ENCODE results near the gene CNTNAP3.
"Not testable (repeated sequence)": the region's sequence is repeated elsewhere in the genome, so short reads cannot be mapped to it uniquely, and the experiment has no call there.

The CNTNAP3 gene

GRCh38 chr9:39062966-39063365, 225.0 kb downstream of the CNTNAP3 start:
- not testable (repeated sequence) for H3K9me3 ChIP-seq (ENCODE audit: control insufficient read depth, insufficient read depth, low read depth, low read length); H3K27me3 ChIP-seq (ENCODE audit: control insufficient read depth, insufficient read depth, low read length); H3K36me3 ChIP-seq (ENCODE audit: control insufficient read depth, insufficient read depth, low read length); H3K27ac ChIP-seq (ENCODE audit: low read depth, low read length); H3K4me3 ChIP-seq (ENCODE audit: low read depth, low read length); H3K4me1 ChIP-seq (ENCODE audit: control insufficient read depth, insufficient read depth, low read length); H3K9ac ChIP-seq (ENCODE audit: low read length)

- not testable (repeated sequence) for H3K9me3 ChIP-seq (ENCODE audit: control insufficient read depth, insufficient read depth, low read depth, low read length); H3K4me1 ChIP-seq (ENCODE audit: control insufficient read depth, insufficient read depth, low read length); H3K27ac ChIP-seq (ENCODE audit: low read depth, low read length); H3K4me3 ChIP-seq (ENCODE audit: low read depth, low read length); H3K36me3 ChIP-seq (ENCODE audit: control insufficient read depth, insufficient read depth, low read length); H3K9ac ChIP-seq (ENCODE audit: low read length); H3K27me3 ChIP-seq (ENCODE audit: control insufficient read depth, insufficient read depth, low read length)
These were observed 233.5 kb downstream of the CNTNAP3 start for GRCh38 chr9:39054453-39054852.

- not testable (repeated sequence) for H3K4me3 ChIP-seq (ENCODE audit: low read depth, low read length); H3K9me3 ChIP-seq (ENCODE audit: control insufficient read depth, insufficient read depth, low read depth, low read length); H3K9ac ChIP-seq (ENCODE audit: low read length); H3K36me3 ChIP-seq (ENCODE audit: control insufficient read depth, insufficient read depth, low read length); H3K27me3 ChIP-seq (ENCODE audit: control insufficient read depth, insufficient read depth, low read length); H3K27ac ChIP-seq (ENCODE audit: low read depth, low read length); H3K4me1 ChIP-seq (ENCODE audit: control insufficient read depth, insufficient read depth, low read length)
These were observed 241.1 kb downstream of the CNTNAP3 start for GRCh38 chr9:39046833-39047232.

GRCh38 chr9:39042352-39042803, 245.6 kb downstream of the CNTNAP3 start:
- not testable (repeated sequence) for H3K4me1 ChIP-seq (ENCODE audit: control insufficient read depth, insufficient read depth, low read length); H3K27me3 ChIP-seq (ENCODE audit: control insufficient read depth, insufficient read depth, low read length); H3K9ac ChIP-seq (ENCODE audit: low read length); H3K9me3 ChIP-seq (ENCODE audit: control insufficient read depth, insufficient read depth, low read depth, low read length); H3K36me3 ChIP-seq (ENCODE audit: control insufficient read depth, insufficient read depth, low read length); H3K4me3 ChIP-seq (ENCODE audit: low read depth, low read length); H3K27ac ChIP-seq (ENCODE audit: low read depth, low read length)

- not testable (repeated sequence) for H3K4me1 ChIP-seq (ENCODE audit: control insufficient read depth, insufficient read depth, low read length); H3K9me3 ChIP-seq (ENCODE audit: control insufficient read depth, insufficient read depth, low read depth, low read length); H3K36me3 ChIP-seq (ENCODE audit: control insufficient read depth, insufficient read depth, low read length); H3K9ac ChIP-seq (ENCODE audit: low read length); H3K27ac ChIP-seq (ENCODE audit: low read depth, low read length); H3K27me3 ChIP-seq (ENCODE audit: control insufficient read depth, insufficient read depth, low read length); H3K4me3 ChIP-seq (ENCODE audit: low read depth, low read length)
These were observed 246.2 kb downstream of the CNTNAP3 start for GRCh38 chr9:39041774-39042173.

GRCh38 chr9:39039148-39039547, 248.8 kb downstream of the CNTNAP3 start:
- not testable (repeated sequence) for H3K9ac ChIP-seq (ENCODE audit: low read length); H3K27ac ChIP-seq (ENCODE audit: low read depth, low read length); H3K9me3 ChIP-seq (ENCODE audit: control insufficient read depth, insufficient read depth, low read depth, low read length); H3K36me3 ChIP-seq (ENCODE audit: control insufficient read depth, insufficient read depth, low read length); H3K4me3 ChIP-seq (ENCODE audit: low read depth, low read length); H3K4me1 ChIP-seq (ENCODE audit: control insufficient read depth, insufficient read depth, low read length); H3K27me3 ChIP-seq (ENCODE audit: control insufficient read depth, insufficient read depth, low read length)

GRCh38 chr9:39038221-39038620, 249.7 kb downstream of the CNTNAP3 start:
- not testable (repeated sequence) for H3K9me3 ChIP-seq (ENCODE audit: control insufficient read depth, insufficient read depth, low read depth, low read length); H3K36me3 ChIP-seq (ENCODE audit: control insufficient read depth, insufficient read depth, low read length); H3K4me1 ChIP-seq (ENCODE audit: control insufficient read depth, insufficient read depth, low read length); H3K9ac ChIP-seq (ENCODE audit: low read length); H3K27me3 ChIP-seq (ENCODE audit: control insufficient read depth, insufficient read depth, low read length); H3K27ac ChIP-seq (ENCODE audit: low read depth, low read length); H3K4me3 ChIP-seq (ENCODE audit: low read depth, low read length)

- not testable (repeated sequence) for H3K4me1 ChIP-seq (ENCODE audit: control insufficient read depth, insufficient read depth, low read length); H3K36me3 ChIP-seq (ENCODE audit: control insufficient read depth, insufficient read depth, low read length); H3K27ac ChIP-seq (ENCODE audit: low read depth, low read length); H3K9me3 ChIP-seq (ENCODE audit: control insufficient read depth, insufficient read depth, low read depth, low read length); H3K4me3 ChIP-seq (ENCODE audit: low read depth, low read length); H3K27me3 ChIP-seq (ENCODE audit: control insufficient read depth, insufficient read depth, low read length); H3K9ac ChIP-seq (ENCODE audit: low read length)
These were observed 254.1 kb downstream of the CNTNAP3 start for GRCh38 chr9:39033849-39034248.

- not testable (repeated sequence) for H3K9ac ChIP-seq (ENCODE audit: low read length); H3K9me3 ChIP-seq (ENCODE audit: control insufficient read depth, insufficient read depth, low read depth, low read length); H3K36me3 ChIP-seq (ENCODE audit: control insufficient read depth, insufficient read depth, low read length); H3K4me1 ChIP-seq (ENCODE audit: control insufficient read depth, insufficient read depth, low read length); H3K4me3 ChIP-seq (ENCODE audit: low read depth, low read length); H3K27ac ChIP-seq (ENCODE audit: low read depth, low read length); H3K27me3 ChIP-seq (ENCODE audit: control insufficient read depth, insufficient read depth, low read length)
These were observed 257.6 kb downstream of the CNTNAP3 start for GRCh38 chr9:39030204-39031019.

GRCh38 chr9:39028855-39029254, 259.1 kb downstream of the CNTNAP3 start:
- not testable (repeated sequence) for H3K36me3 ChIP-seq (ENCODE audit: control insufficient read depth, insufficient read depth, low read length); H3K4me1 ChIP-seq (ENCODE audit: control insufficient read depth, insufficient read depth, low read length); H3K9me3 ChIP-seq (ENCODE audit: control insufficient read depth, insufficient read depth, low read depth, low read length); H3K27ac ChIP-seq (ENCODE audit: low read depth, low read length); H3K4me3 ChIP-seq (ENCODE audit: low read depth, low read length); H3K27me3 ChIP-seq (ENCODE audit: control insufficient read depth, insufficient read depth, low read length); H3K9ac ChIP-seq (ENCODE audit: low read length)

- not testable (repeated sequence) for H3K9me3 ChIP-seq (ENCODE audit: control insufficient read depth, insufficient read depth, low read depth, low read length); H3K9ac ChIP-seq (ENCODE audit: low read length); H3K4me3 ChIP-seq (ENCODE audit: low read depth, low read length); H3K36me3 ChIP-seq (ENCODE audit: control insufficient read depth, insufficient read depth, low read length); H3K27me3 ChIP-seq (ENCODE audit: control insufficient read depth, insufficient read depth, low read length); H3K4me1 ChIP-seq (ENCODE audit: control insufficient read depth, insufficient read depth, low read length); H3K27ac ChIP-seq (ENCODE audit: low read depth, low read length)
These were observed 259.8 kb downstream of the CNTNAP3 start for GRCh38 chr9:39028168-39028567.

Data from HUES6 (cell line).